SH-SY5Y (cell line): ENCODE data around the gene NEXN.

Source experiments
- GATA2 ChIP-seq: IDR thresholded peaks from 2 replicates; pipeline ENCODE4 v1.6.1; 2011; ENCODE audit warnings: mild to moderate bottlenecking, low read depth, low read length
- GATA3 ChIP-seq: IDR thresholded peaks from 2 replicates; pipeline ENCODE4 v1.6.1; 2011; ENCODE audit warnings: low read depth, mild to moderate bottlenecking, low read length, moderate library complexity

- TF ChIP-seq GATA3 (no peak), GATA2 (no peak)
These were observed 101.3 kb downstream of the NEXN start for GRCh38 chr1:77989744-77990143.
